SK-N-SH (cell line): Measurements from ENCODE around the gene ELMOD1. TPM values are rescaled to one million over a fixed set of nuclear protein-coding genes. Genes with fewer than 3 reads are reported as not detected.

Experiments used
- CTCF ChIA-PET: fragments of 300-600, 350-600 bp; formaldehyde crosslinking; extraction: SDS; loops from one replicate; lab custom pipeline; 2021; lab: Yijun Ruan, JAX
- POLR2A ChIA-PET: fragments of 350-600 bp; sonication (Branson Sonifier 250); formaldehyde crosslinking; extraction: SDS; loops from one replicate; lab custom pipeline; 2020; ENCODE audit warnings: antibody characterized with exemption, inconsistent platforms; lab: Yijun Ruan, JAX
- DNase-seq: peaks from one replicate; pipeline ENCODE4 v3.0.0; 2012
- H2AFZ ChIP-seq: fragments of 200-600 bp; sonication (generic); 2 replicates; pipeline ENCODE4 v1.8.1; 2016; ENCODE audit warnings: antibody characterized with exemption, mild to moderate bottlenecking, low read depth
- H3F3A ChIP-seq: fragments of 200-600 bp; sonication (generic); replicated peaks from 2 replicates; pipeline ENCODE3; 2016; ENCODE audit warnings: antibody characterized with exemption, mild to moderate bottlenecking; ENCODE audit not compliant: insufficient read depth
- H3K27ac ChIP-seq, 2 experiments: fragments of 200-500 bp in 1 of 2; fragments of 200-600 bp in 1 of 2; sonication (Bioruptor generic) in 1 of 2; sonication (generic), shearing (Covaris generic) in 1 of 2; 2 replicates each; pipeline versions ENCODE4 v1.5.1 to v1.6.1; 2014 to 2016; ENCODE audit warnings: low read depth in 2 of 2, inconsistent platforms in 1 of 2, low read length in 1 of 2, mild to moderate bottlenecking in 1 of 2, mixed read lengths in 1 of 2
- H3K27me3 ChIP-seq: fragments of 200-600 bp; sonication (generic), shearing (Covaris generic); 2 replicates; pipeline ENCODE4 v1.6.1; 2016; ENCODE audit warnings: mixed run types; ENCODE audit not compliant: insufficient read depth
- H3K36me3 ChIP-seq, 2 experiments: fragments of 200-500 bp in 1 of 2; fragments of 200-600 bp in 1 of 2; sonication (Bioruptor generic) in 1 of 2; sonication (generic) in 1 of 2; replicated peaks in 1 of 2; 2 replicates each; pipeline versions ENCODE3 to v1.5.1; 2014 to 2016; ENCODE audit warnings: low read length in 1 of 2, mild to moderate bottlenecking in 1 of 2; ENCODE audit not compliant: insufficient read depth in 2 of 2, control insufficient read depth in 1 of 2
- H3K4me1 ChIP-seq, 2 experiments: fragments of 200-500 bp in 1 of 2; fragments of 200-600 bp in 1 of 2; sonication (Bioruptor generic) in 1 of 2; sonication (generic), shearing (Covaris generic) in 1 of 2; 2 replicates each; pipeline versions ENCODE4 v1.5.1 to v1.6.1; 2014 to 2016; ENCODE audit warnings: low read depth in 1 of 2, low read length in 1 of 2, mixed run types in 1 of 2; ENCODE audit not compliant: insufficient read depth in 2 of 2, control insufficient read depth in 1 of 2
- H3K4me2 ChIP-seq: fragments of 200-600 bp; sonication (generic), shearing (Covaris generic); 2 replicates; pipeline ENCODE4 v1.6.1; 2017; ENCODE audit warnings: mixed run types
- H3K4me3 ChIP-seq, 2 experiments: fragments of 200-500 bp in 1 of 2; fragments of 200-600 bp in 1 of 2; sonication (Bioruptor generic) in 1 of 2; sonication (generic), shearing (Covaris generic) in 1 of 2; 2 replicates each; pipeline versions ENCODE4 v1.5.1 to v1.8.1; 2014 to 2016; ENCODE audit warnings: low read depth in 2 of 2, inconsistent platforms in 1 of 2, low read length in 1 of 2, mild to moderate bottlenecking in 1 of 2, mixed read lengths in 1 of 2, moderate library complexity in 1 of 2
- H3K79me2 ChIP-seq: fragments of 200-600 bp; sonication (generic); 2 replicates; pipeline ENCODE4 v1.8.1; 2017; ENCODE audit warnings: mild to moderate bottlenecking; ENCODE audit not compliant: insufficient read depth
- H3K9ac ChIP-seq: fragments of 200-600 bp; sonication (generic); 2 replicates; pipeline ENCODE4 v1.6.1; 2017; ENCODE audit warnings: mixed run types
- H3K9me2 ChIP-seq: fragments of 200-600 bp; sonication (generic); 2 replicates; pipeline ENCODE4 v1.6.1; 2017; ENCODE audit warnings: mixed run types
- H3K9me3 ChIP-seq: fragments of 200-600 bp; sonication (generic); 2 replicates; pipeline ENCODE4 v1.6.1; 2017; ENCODE audit warnings: mixed run types, mild to moderate bottlenecking, moderate library complexity
- H4K20me1 ChIP-seq: fragments of 200-600 bp; sonication (generic); 2 replicates; pipeline ENCODE4 v1.6.1; 2017; ENCODE audit warnings: mild to moderate bottlenecking, mixed run types; ENCODE audit not compliant: insufficient read depth
- EZH2phosphoT487 ChIP-seq: fragments of 200-600 bp; sonication (generic); IDR thresholded peaks from 2 replicates; pipeline ENCODE4 v1.6.1; 2017; ENCODE audit warnings: low read depth, mixed run types, mild to moderate bottlenecking, antibody characterized with exemption, moderate library complexity, borderline replicate concordance
- GABPA ChIP-seq: IDR thresholded peaks from 2 replicates; pipeline ENCODE4 v1.4.0; 2012; ENCODE audit warnings: low read depth, mild to moderate bottlenecking
- GATA2 ChIP-seq: sonication (generic); formaldehyde crosslinking; IDR thresholded peaks from 2 replicates; pipeline ENCODE4 v1.5.0; 2020; ENCODE audit warnings: mild to moderate bottlenecking, missing genetic modification reagents
- JUND ChIP-seq: IDR thresholded peaks from 2 replicates; pipeline ENCODE4 v1.4.0; 2012
- MEF2A ChIP-seq: IDR thresholded peaks from 2 replicates; pipeline ENCODE4 v1.4.0; 2012; ENCODE audit warnings: low read depth, borderline replicate concordance
- MXI1 ChIP-seq: IDR thresholded peaks from 2 replicates; pipeline ENCODE4 v1.6.1; 2012; ENCODE audit warnings: mild to moderate bottlenecking, low read depth, low read length, improper control_type of control experiment
- NFIC ChIP-seq: IDR thresholded peaks from 2 replicates; pipeline ENCODE4 v1.4.0; 2012; ENCODE audit warnings: borderline replicate concordance
- RAD21 ChIP-seq: IDR thresholded peaks from 2 replicates; pipeline ENCODE4 v1.6.1; 2012; ENCODE audit warnings: mild to moderate bottlenecking, low read length
- RCOR1 ChIP-seq: fragments of 150-350 bp; IDR thresholded peaks from 2 replicates; pipeline ENCODE4 v1.6.1; 2017; ENCODE audit warnings: antibody characterized with exemption, low read length
- RXRA ChIP-seq: IDR thresholded peaks from 2 replicates; pipeline ENCODE4 v1.4.0; 2012; ENCODE audit warnings: low read depth, mild to moderate bottlenecking, borderline replicate concordance
- SIN3A ChIP-seq: IDR thresholded peaks from 2 replicates; pipeline ENCODE4 v1.6.1; 2012; ENCODE audit warnings: low read depth, mild to moderate bottlenecking, low read length, moderate library complexity, borderline replicate concordance
- TAF1 ChIP-seq: IDR thresholded peaks from 2 replicates; pipeline ENCODE4 v1.6.1; 2012; ENCODE audit warnings: low read depth, mild to moderate bottlenecking, low read length, moderate library complexity, borderline replicate concordance
- TCF12 ChIP-seq: IDR thresholded peaks from 2 replicates; pipeline ENCODE4 v1.4.0; 2012
- WGBS: methylation state at CpG from one replicate; pipeline ENCODE4 v1.1.6; 2017; ENCODE audit warnings: low lambda C conversion rate; 5-methylcytosine and 5-hydroxymethylcytosine counted together
- polyA plus RNA-seq, 3 experiments: library from polyadenylated mRNA; depleted of rRNA; stranded (reverse); fragments of >200 nt; gene quantifications; 2 replicates each; pipeline ENCODE4 v1.2.3, GENCODE V29; 2012
- TF ChIP-seq, protein P1 (sequence below): fragments of 200-600 bp; sonication (generic); IDR thresholded peaks from 2 replicates; pipeline ENCODE4 v1.6.1; 2017; ENCODE audit warnings: antibody characterized with exemption, mild to moderate bottlenecking, moderate library complexity
- TF ChIP-seq, protein P2 (sequence below): IDR thresholded peaks from 2 replicates; pipeline ENCODE4 v1.4.0; 2012; ENCODE audit warnings: low read depth
- TF ChIP-seq, protein P3 (sequence below): fragments of 150-350 bp; IDR thresholded peaks from 2 replicates; pipeline ENCODE4 v1.6.1; 2017; ENCODE audit warnings: antibody characterized with exemption, low read length, low read depth, borderline replicate concordance
- TF ChIP-seq, protein P4 (sequence below): IDR thresholded peaks from 2 replicates; pipeline ENCODE4 v1.4.0; 2012; ENCODE audit warnings: low read depth, borderline replicate concordance

ELMOD1 gene
- polyA plus RNA-seq, 1 of the 3 experiments (the other 2 are of a cell fraction) = not detected

DNA sequence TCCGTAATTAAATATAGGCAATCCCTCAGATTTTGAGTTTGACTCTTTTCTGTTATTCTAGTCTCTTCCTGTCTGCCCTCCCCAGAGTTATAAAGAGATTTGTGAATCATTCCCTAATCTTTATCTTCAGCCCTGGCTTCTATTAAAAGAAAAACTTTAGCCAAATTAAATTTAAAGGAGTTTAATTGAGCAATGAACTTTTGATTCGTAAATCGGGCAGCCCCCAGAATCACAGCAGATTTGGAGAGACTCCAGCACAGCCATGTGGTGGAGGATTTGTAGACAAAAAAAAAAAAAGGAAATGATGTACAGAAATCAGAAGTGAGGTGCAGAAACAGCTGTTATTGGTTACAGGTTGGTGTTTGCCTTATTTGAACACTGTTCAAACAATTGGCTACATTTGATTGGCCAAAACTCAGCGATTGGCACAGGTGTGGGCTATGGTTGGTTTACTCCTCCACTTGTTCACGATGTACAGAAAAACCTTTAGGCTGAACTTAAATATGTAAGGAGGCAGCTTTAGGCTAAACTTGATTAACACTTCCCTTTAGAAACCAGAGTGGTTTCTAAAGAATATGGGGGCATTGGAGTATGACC lies 23.1 kb upstream of the ELMOD1 start (continued):
- TF ChIP-seq, protein P1, sequence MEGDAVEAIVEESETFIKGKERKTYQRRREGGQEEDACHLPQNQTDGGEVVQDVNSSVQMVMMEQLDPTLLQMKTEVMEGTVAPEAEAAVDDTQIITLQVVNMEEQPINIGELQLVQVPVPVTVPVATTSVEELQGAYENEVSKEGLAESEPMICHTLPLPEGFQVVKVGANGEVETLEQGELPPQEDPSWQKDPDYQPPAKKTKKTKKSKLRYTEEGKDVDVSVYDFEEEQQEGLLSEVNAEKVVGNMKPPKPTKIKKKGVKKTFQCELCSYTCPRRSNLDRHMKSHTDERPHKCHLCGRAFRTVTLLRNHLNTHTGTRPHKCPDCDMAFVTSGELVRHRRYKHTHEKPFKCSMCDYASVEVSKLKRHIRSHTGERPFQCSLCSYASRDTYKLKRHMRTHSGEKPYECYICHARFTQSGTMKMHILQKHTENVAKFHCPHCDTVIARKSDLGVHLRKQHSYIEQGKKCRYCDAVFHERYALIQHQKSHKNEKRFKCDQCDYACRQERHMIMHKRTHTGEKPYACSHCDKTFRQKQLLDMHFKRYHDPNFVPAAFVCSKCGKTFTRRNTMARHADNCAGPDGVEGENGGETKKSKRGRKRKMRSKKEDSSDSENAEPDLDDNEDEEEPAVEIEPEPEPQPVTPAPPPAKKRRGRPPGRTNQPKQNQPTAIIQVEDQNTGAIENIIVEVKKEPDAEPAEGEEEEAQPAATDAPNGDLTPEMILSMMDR = no peak
- no peak for TF ChIP-seq NFIC
- TF ChIP-seq RCOR1 = no peak
- TF ChIP-seq, protein P2, sequence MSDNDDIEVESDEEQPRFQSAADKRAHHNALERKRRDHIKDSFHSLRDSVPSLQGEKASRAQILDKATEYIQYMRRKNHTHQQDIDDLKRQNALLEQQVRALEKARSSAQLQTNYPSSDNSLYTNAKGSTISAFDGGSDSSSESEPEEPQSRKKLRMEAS = no peak
- no peak for TF ChIP-seq TAF1
- TF ChIP-seq, protein P3, sequence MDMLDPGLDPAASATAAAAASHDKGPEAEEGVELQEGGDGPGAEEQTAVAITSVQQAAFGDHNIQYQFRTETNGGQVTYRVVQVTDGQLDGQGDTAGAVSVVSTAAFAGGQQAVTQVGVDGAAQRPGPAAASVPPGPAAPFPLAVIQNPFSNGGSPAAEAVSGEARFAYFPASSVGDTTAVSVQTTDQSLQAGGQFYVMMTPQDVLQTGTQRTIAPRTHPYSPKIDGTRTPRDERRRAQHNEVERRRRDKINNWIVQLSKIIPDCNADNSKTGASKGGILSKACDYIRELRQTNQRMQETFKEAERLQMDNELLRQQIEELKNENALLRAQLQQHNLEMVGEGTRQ = no peak
- no peak; the same call in 1 of the 2 replicates for TF ChIP-seq MXI1
- no peak for TF ChIP-seq RXRA
- no peak for TF ChIP-seq GABPA
- TF ChIP-seq GATA2 (CRISPR knock-in tag) = no peak

DNA sequence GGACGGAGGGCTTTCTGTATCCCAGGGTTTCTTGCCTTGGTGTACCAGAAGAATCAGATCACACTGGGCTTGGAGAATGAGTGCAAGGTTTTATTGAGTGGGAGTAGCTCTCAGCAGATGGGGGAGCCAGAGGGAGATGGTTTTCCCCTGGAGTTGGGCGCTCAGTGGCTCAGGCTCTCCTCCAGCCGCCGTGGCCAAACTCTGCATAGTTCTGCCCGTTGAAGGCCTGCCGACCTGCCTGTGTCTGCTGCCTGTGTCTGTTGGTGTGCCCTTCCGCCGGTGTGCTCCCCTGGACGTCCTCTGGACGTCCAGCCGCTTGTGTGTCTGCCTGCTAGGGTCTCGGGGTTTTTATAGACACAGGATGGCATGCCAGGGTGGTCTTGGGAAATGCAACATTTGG lies 20.9 kb upstream of the ELMOD1 start:
- Histone ChIP-seq H3K9me2 (no peaks in the 10 kb centered on the region), H3K9ac (no peak overlapping the region), H2AFZ (no peak overlapping the region), H3K27ac (no peak overlapping the region), H3K27me3 (no peaks in the 10 kb centered on the region), H4K20me1 (no peaks in the 10 kb centered on the region), H3F3A (peaks cover 8% of the 10 kb centered on the region), H3K79me2 (peaks cover under 1% of the 10 kb centered on the region; the same call in 1 of the 2 replicates), H3K36me3 (no peaks in the 10 kb centered on the region), H3K4me2 (no peak overlapping the region), H3K4me3 (no peak overlapping the region), H3K9me3 (no peaks in the 10 kb centered on the region), H3K4me1 (peaks cover 21 to 22% of the 10 kb centered on the region in 2 experiments)
- TF ChIP-seq MEF2A (no peak), RAD21 (no peak), TCF12 (no peak), TAF1 (no peak), JUND (no peak), GATA2 (CRISPR knock-in tag) (no peak), NFIC (no peak), SIN3A (no peak), MXI1 (no peak), GABPA (no peak), EZH2phosphoT487 (no peak)
- TF ChIP-seq, protein P1 = no peak
- TF ChIP-seq, protein P3 = no peak
- TF ChIP-seq, protein P4, sequence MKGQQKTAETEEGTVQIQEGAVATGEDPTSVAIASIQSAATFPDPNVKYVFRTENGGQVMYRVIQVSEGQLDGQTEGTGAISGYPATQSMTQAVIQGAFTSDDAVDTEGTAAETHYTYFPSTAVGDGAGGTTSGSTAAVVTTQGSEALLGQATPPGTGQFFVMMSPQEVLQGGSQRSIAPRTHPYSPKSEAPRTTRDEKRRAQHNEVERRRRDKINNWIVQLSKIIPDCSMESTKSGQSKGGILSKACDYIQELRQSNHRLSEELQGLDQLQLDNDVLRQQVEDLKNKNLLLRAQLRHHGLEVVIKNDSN = no peak
- ChIA-PET CTCF (interaction anchor here (1.7 to 1.9 kb wide), 2 partner anchors 13 to 21 kb away, joined by 3 to 10 read pairs; no protein-coding TSS in a partner anchor), POLR2A (no interaction called here)
- DNase-seq = no peak
- WGBS = over 99% methylated on average over 10 of the region's 12 CpGs
